ENCODE results near the gene GADD45B. TPM values are rescaled to one million over a fixed set of nuclear protein-coding genes. Genes with fewer than 3 reads are reported as not detected.

The GADD45B gene, protein sequence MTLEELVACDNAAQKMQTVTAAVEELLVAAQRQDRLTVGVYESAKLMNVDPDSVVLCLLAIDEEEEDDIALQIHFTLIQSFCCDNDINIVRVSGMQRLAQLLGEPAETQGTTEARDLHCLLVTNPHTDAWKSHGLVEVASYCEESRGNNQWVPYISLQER
- 19.2 TPM for polyA plus RNA-seq (2013)

GRCh38 chr19:2475702-2476450, at the start of gene GADD45B:
GADD45B (plus strand) TSS chr19:2476127; CDS start chr19:2476359, 232 bp downstream.
- Histone ChIP-seq H3K4me1 (ENCODE audit: control extremely low read depth in 1 of 4, control insufficient read depth in 4 of 4, insufficient read depth in 4 of 4, low read length in 3 of 4) (peaks cover 2 to 58% (median 51%) of the 10 kb centered on the region in 4 experiments), H3K27me3 (replicated peaks in 2 of 5; ENCODE audit: control insufficient read depth in 4 of 5, insufficient read depth in 5 of 5, low read length in 4 of 5) (no peaks in the 10 kb centered on the region), H3K9me3 (ENCODE audit: control extremely low read depth in 1 of 5, control insufficient read depth in 4 of 5, insufficient read depth in 2 of 5, low read depth in 1 of 5, low read length in 4 of 5) (no peaks in the 10 kb centered on the region), H3K36me3 (ENCODE audit: control insufficient read depth in 4 of 4, insufficient read depth in 4 of 4, low read length in 3 of 4) (peaks cover 0 to 5% (median 0%) of the 10 kb centered on the region in 4 experiments), H3K27ac (ENCODE audit: insufficient read depth in 1 of 2, low read depth in 1 of 2, low read length in 2 of 2, poor library complexity in 1 of 2, severe bottlenecking in 2 of 2) (peak within 1 kb of the TSS in 1 of 2 experiments; percentile 80), H3K4me3 (ENCODE audit: control insufficient read depth in 1 of 7, extremely low read depth in 1 of 7, insufficient read depth in 4 of 7, low read depth in 2 of 7, low read length in 6 of 7) (peak within 1 kb of the TSS; percentile 75 to 99 (median 91))
- DNase-seq: peak; percentile 97 to 98 (median 97)
- under 1% methylated on average over 58 of the region's 70 CpGs for WGBS (ENCODE audit: insufficient coverage)
- ChIA-PET CTCF (interaction anchor here (0.6 to 4.9 kb wide), 13 partner anchors 15 to 164 kb away, joined by 3 to 29 read pairs (median 4); no protein-coding TSS in a partner anchor), POLR2A (interaction anchor here (0.6 to 3.5 kb wide), 37 partner anchors 13 to 560 kb away, joined by 3 to 21 read pairs (median 5); partner anchors contain the start of gene LMNB2)

DNA sequence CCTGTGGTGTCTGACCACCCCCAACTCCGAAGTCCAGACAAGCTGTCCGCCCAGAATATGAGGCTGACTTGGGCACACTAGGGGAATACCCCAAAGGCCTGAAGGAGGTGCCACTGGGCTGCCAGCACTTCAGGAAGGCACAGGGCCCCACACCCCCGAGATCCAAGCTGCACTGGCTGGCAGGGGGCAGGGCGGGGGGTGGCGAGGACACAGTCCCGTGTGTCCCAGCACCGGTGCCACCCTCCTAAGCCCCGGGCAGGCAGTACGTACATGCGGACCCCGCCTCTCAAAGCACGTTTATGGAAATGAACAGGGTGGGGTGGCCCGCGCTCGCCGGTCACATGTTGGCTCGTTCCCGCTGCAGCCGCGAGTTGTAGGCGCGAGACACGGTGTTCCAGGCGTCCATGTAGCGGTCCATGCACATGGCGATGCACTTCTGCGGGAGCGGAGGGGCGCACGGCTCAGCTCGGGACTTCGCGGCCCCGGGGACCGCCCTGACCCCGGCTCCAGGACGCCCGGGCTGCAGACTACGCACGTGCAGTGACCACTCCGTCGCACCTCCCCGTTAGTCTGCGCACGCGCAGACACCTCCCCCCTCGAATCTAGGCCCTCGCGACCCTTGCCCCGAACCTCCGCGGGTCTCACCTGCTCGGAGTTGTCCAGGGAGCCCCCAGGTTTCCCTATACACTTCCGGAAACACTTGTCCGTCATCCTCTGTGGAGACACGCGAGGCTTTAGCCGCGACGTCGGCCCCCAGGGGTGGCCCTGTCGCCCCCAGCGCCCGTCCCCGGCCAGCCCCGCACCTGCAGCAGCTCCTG, 49.1 kb upstream of the GADD45B start:
- ChIA-PET CTCF (interaction anchor here (0.7 to 2.4 kb wide), 9 partner anchors 10 to 357 kb away, joined by 3 to 8 read pairs (median 3); no protein-coding TSS in a partner anchor), POLR2A (interaction anchor here (0.6 to 1.2 kb wide), 3 partner anchors 20 to 145 kb away, joined by 3 to 5 read pairs (median 4); partner anchors contain the start of gene PEAK3)
- Histone ChIP-seq H3K27me3 (replicated peaks in 2 of 5; ENCODE audit: control insufficient read depth in 4 of 5, insufficient read depth in 5 of 5, low read length in 4 of 5) (no peaks in the 10 kb centered on the region), H3K9me3 (ENCODE audit: control extremely low read depth in 1 of 5, control insufficient read depth in 4 of 5, insufficient read depth in 2 of 5, low read depth in 1 of 5, low read length in 4 of 5) (no peaks in the 10 kb centered on the region), H3K4me3 (ENCODE audit: control insufficient read depth in 1 of 7, extremely low read depth in 1 of 7, insufficient read depth in 4 of 7, low read depth in 2 of 7, low read length in 6 of 7) (peak overlapping the region; percentile 83 to 96 (median 87)), H3K27ac (ENCODE audit: insufficient read depth in 1 of 2, low read depth in 1 of 2, low read length in 2 of 2, poor library complexity in 1 of 2, severe bottlenecking in 2 of 2) (peak overlapping the region; percentile 95 to 98), H3K36me3 (ENCODE audit: control insufficient read depth in 4 of 4, insufficient read depth in 4 of 4, low read length in 3 of 4) (peaks cover 0 to 45% (median 27%) of the 10 kb centered on the region in 4 experiments), H3K4me1 (ENCODE audit: control extremely low read depth in 1 of 4, control insufficient read depth in 4 of 4, insufficient read depth in 4 of 4, low read length in 3 of 4) (peaks cover 2 to 60% (median 42%) of the 10 kb centered on the region in 4 experiments)
- peak in 2 of 3 donors; percentile 22 to 37 for DNase-seq
- WGBS (ENCODE audit: insufficient coverage): 5% methylated on average over 50 of the region's 66 CpGs

DNA sequence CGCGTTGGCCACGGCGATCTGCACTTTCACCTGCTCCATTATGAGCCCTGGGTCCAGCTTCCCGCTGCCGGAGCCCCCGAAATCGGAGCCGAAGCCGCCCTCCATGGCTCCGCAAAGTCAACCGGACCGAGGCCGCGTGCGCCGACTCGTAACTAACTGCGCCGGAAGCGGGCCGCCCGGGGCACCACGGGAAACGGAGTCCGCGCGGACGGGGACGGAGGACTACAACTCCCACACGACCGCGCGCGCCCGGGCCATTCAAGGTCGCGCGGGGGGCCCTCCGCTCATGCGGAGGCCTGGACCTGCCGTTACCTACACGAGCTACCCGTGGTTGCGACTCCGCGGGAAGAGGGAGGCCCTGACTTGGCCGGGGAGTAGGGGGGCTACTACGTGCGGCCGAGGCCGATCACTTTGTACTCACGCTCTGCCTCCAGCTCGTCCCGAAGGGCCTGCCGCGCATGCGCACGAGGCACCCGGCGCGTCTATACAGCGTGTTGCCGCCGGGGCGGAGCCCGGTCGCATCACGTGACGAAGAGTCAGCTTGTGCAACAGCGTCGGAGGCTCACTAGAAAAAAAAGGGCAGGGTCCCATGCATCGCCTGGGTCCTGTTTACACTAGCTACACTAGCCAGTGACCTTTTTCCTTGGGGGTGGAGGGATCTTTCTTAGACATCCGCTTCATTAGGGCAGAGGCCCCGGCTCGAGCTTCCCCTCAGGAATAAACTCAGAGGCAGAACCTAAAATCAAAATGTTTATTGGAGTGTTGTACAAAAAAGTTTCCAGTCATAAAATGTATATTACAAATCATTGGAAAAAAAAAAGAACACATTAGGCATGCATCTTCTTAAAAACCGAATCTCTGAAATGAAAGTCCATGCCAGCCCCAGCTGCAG, 48.3 kb upstream of the GADD45B start, which contains the start of gene TIMM13:
Gene TIMM13, minus strand, starts transcription at position 158 of the 892 bp plus-strand sequence. Its CDS starts 53 bp downstream, at position 105.
- H3K4me1 ChIP-seq (ENCODE audit: control extremely low read depth in 1 of 4, control insufficient read depth in 4 of 4, insufficient read depth in 4 of 4, low read length in 3 of 4): peaks cover 2 to 52% (median 38%) of the 10 kb centered on the region in 4 experiments
- H3K36me3 ChIP-seq (ENCODE audit: control insufficient read depth in 4 of 4, insufficient read depth in 4 of 4, low read length in 3 of 4): peaks cover 0 to 52% (median 29%) of the 10 kb centered on the region in 4 experiments
- H3K27ac ChIP-seq (ENCODE audit: insufficient read depth in 1 of 2, low read depth in 1 of 2, low read length in 2 of 2, poor library complexity in 1 of 2, severe bottlenecking in 2 of 2): peak within 1 kb of the TSS; percentile 95 to 98
- no peaks in the 10 kb centered on the region for H3K9me3 ChIP-seq (ENCODE audit: control extremely low read depth in 1 of 5, control insufficient read depth in 4 of 5, insufficient read depth in 2 of 5, low read depth in 1 of 5, low read length in 4 of 5)
- DNase-seq: peak; percentile 95 to 98 (median 97)
- under 1% methylated on average over 64 of the region's 77 CpGs for WGBS (ENCODE audit: insufficient coverage)
- ChIA-PET POLR2A (interaction anchor here (0.6 to 1.2 kb wide), 7 partner anchors 9 to 192 kb away, joined by 3 to 5 read pairs (median 3); partner anchors contain the start of genes PEAK3 and PLEKHJ1), CTCF (interaction anchor here (0.7 to 2.4 kb wide), 10 partner anchors 9 to 357 kb away, joined by 3 to 8 read pairs (median 4); no protein-coding TSS in a partner anchor)
- H3K27me3 ChIP-seq (replicated peaks in 2 of 5; ENCODE audit: control insufficient read depth in 4 of 5, insufficient read depth in 5 of 5, low read length in 4 of 5): no peaks in the 10 kb centered on the region
- peak within 1 kb of the TSS; percentile 83 to 96 (median 87) for H3K4me3 ChIP-seq (ENCODE audit: control insufficient read depth in 1 of 7, extremely low read depth in 1 of 7, insufficient read depth in 4 of 7, low read depth in 2 of 7, low read length in 6 of 7)

DNA sequence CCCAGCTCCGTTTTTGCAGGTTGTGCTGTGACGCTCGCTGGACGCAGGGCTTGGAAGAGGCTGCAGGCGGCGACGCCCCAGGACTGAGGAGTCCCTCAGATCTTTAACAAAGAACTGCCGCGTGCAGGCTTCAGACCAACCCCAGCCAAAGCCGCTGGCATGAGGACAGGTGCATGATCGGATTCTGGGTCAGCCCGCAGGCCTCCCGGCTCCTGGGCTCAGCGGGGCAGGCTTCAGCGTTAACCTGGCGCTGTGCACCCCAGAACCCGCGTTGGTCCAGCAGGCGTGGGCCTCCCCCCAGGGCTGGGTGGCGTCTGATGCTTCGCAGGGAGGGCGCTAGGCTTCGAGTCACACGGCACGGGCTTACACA, 47.6 kb upstream of the GADD45B start:
- peaks cover 2 to 47% (median 36%) of the 10 kb centered on the region in 4 experiments for H3K4me1 ChIP-seq (ENCODE audit: control extremely low read depth in 1 of 4, control insufficient read depth in 4 of 4, insufficient read depth in 4 of 4, low read length in 3 of 4)
- H3K9me3 ChIP-seq (ENCODE audit: control extremely low read depth in 1 of 5, control insufficient read depth in 4 of 5, insufficient read depth in 2 of 5, low read depth in 1 of 5, low read length in 4 of 5): no peaks in the 10 kb centered on the region
- peaks cover 0 to 52% (median 29%) of the 10 kb centered on the region in 4 experiments for H3K36me3 ChIP-seq (ENCODE audit: control insufficient read depth in 4 of 4, insufficient read depth in 4 of 4, low read length in 3 of 4)
- ChIA-PET CTCF (interaction anchor here (0.9 to 2.4 kb wide), 7 partner anchors 9 to 103 kb away, joined by 3 to 8 read pairs (median 4); no protein-coding TSS in a partner anchor), POLR2A (interaction anchor here (0.7 to 1.2 kb wide), 6 partner anchors 8 to 192 kb away, joined by 3 to 5 read pairs (median 3); partner anchors contain the start of gene PLEKHJ1)
- no peaks in the 10 kb centered on the region for H3K27me3 ChIP-seq (replicated peaks in 2 of 5; ENCODE audit: control insufficient read depth in 4 of 5, insufficient read depth in 5 of 5, low read length in 4 of 5)
- WGBS (ENCODE audit: insufficient coverage): 83% methylated on average over 23 of the region's 25 CpGs
- peak overlapping the region in 3 of 7 experiments; percentile 87 to 93 (median 93) for H3K4me3 ChIP-seq (ENCODE audit: control insufficient read depth in 1 of 7, extremely low read depth in 1 of 7, insufficient read depth in 4 of 7, low read depth in 2 of 7, low read length in 6 of 7)
- DNase-seq: peak in 2 of 3 donors; percentile 20 to 22
- H3K27ac ChIP-seq (ENCODE audit: insufficient read depth in 1 of 2, low read depth in 1 of 2, low read length in 2 of 2, poor library complexity in 1 of 2, severe bottlenecking in 2 of 2): peak overlapping the region in 1 of 2 experiments; percentile 98

DNA sequence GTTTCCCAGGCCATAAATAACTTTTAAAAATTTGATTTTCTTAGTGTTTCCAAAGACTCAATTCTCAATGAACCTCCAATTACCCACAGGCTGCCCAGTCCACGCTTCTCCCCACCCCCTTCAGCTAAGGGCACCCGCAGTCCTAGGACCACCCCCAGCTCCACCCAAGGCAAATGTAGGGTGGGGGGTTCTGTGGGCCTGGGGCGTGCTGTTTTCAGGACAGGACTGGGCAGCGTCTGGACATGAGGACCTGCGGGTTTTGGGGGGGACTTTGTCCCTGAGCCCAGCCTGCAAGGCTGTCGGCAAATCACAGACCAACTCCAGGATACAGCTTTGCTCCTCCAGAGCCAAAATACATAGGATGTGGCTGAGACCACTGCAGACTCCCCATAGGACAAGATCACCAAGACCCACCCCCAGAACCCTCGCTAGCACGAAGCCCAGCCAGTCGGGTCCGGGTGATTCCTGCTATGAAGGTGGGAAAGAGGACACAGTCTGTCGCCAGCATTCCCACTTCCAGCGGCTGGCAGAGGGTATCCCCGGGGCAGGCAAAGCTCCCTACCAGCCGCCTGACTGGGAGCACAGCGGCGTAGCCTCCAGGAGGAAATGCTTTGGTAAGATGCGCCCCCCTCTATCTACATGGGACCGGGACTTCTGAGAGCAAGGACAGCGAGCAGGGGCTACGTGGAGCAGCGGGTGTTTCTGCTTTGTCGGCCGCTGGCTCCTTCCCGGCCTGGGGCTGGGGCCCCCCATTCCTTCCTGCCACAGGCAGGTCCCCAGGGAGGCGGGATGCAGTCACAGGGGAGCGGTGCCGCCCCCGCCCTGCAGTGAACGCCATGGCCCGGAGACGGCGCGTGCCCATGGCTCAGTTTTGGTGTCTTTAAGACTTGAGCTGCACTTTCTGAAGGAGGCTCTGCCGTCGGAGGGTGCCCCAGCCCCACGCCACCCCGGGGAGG, 46.9 kb upstream of the GADD45B start:
- Histone ChIP-seq H3K27ac (ENCODE audit: insufficient read depth in 1 of 2, low read depth in 1 of 2, low read length in 2 of 2, poor library complexity in 1 of 2, severe bottlenecking in 2 of 2) (no peak overlapping the region), H3K36me3 (ENCODE audit: control insufficient read depth in 4 of 4, insufficient read depth in 4 of 4, low read length in 3 of 4) (peaks cover 0 to 52% (median 31%) of the 10 kb centered on the region in 4 experiments), H3K9me3 (ENCODE audit: control extremely low read depth in 1 of 5, control insufficient read depth in 4 of 5, insufficient read depth in 2 of 5, low read depth in 1 of 5, low read length in 4 of 5) (no peaks in the 10 kb centered on the region), H3K27me3 (replicated peaks in 2 of 5; ENCODE audit: control insufficient read depth in 4 of 5, insufficient read depth in 5 of 5, low read length in 4 of 5) (no peaks in the 10 kb centered on the region), H3K4me3 (ENCODE audit: control insufficient read depth in 1 of 7, extremely low read depth in 1 of 7, insufficient read depth in 4 of 7, low read depth in 2 of 7, low read length in 6 of 7) (no peak overlapping the region), H3K4me1 (ENCODE audit: control extremely low read depth in 1 of 4, control insufficient read depth in 4 of 4, insufficient read depth in 4 of 4, low read length in 3 of 4) (peaks cover 2 to 39% (median 30%) of the 10 kb centered on the region in 4 experiments)
- ChIA-PET POLR2A (interaction anchor here (1.0 kb wide), 1 partner anchor 193 kb away, joined by 4 read pairs; the partner anchor contains the start of gene PLEKHJ1), CTCF (interaction anchor here (0.9 to 2.4 kb wide), 5 partner anchors 8 to 35 kb away, joined by 4 to 8 read pairs (median 5); no protein-coding TSS in a partner anchor)
- WGBS (ENCODE audit: insufficient coverage): 95% methylated on average over 31 of the region's 37 CpGs
- no peak for DNase-seq

Measured in common myeloid progenitor, CD34-positive (primary cell).